ENCODE results near the gene PRPF8.
"Not testable (repeated sequence)": the region's sequence is repeated elsewhere in the genome, so short reads cannot be mapped to it uniquely, and the experiment has no call there.

DNA sequence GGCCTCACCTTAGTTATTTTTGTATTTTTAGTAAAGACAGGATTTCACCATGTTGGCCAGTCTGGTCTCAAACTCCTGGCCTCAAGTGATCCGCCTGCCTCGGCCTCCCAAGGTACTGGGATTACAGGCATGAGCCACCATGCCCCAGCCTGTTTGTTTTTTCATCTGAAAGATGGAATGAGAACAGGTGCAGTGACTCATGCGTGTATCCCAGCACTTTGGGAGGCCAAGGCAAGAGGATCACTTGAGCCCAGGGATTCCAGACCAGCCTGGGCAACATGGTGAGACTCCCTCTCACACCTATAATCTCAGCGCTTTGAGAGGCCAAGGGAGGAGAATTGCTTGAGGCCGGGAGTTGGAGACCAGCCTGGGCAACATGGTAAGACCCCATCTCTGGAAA is 15.2 kb upstream of the PRPF8 start:
- not testable (repeated sequence) for TF ChIP-seq ZBTB33 (IDR thresholded peaks at IDR 0.05; ENCODE audit: borderline replicate concordance, low read depth); YY1 (IDR thresholded peaks at IDR 0.05; ENCODE audit: low read depth); TAF1 (IDR thresholded peaks at IDR 0.05; ENCODE audit: borderline replicate concordance, low read depth, low read length)
